Brain pericyte (primary cell): ENCODE data around the gene RHOBTB1.
"Not testable (repeated sequence)": the region's sequence is repeated elsewhere in the genome, so short reads cannot be mapped to it uniquely, and the experiment has no call there.

Source experiments
- DNase-seq: peaks from one replicate; pipeline ENCODE4 v3.0.0-alpha.2; 2012; ENCODE audit warnings: low read depth, low spot score

The RHOBTB1 gene

GRCh38 chr10:60868946-60869345 is 75.0 kb downstream of the RHOBTB1 start:
- no peak for DNase-seq

GRCh38 chr10:60865198-60865783 is 78.7 kb downstream of the RHOBTB1 start:
- DNase-seq: no peak

GRCh38 chr10:60863796-60864195 is 80.2 kb downstream of the RHOBTB1 start:
- no peak for DNase-seq

DNA sequence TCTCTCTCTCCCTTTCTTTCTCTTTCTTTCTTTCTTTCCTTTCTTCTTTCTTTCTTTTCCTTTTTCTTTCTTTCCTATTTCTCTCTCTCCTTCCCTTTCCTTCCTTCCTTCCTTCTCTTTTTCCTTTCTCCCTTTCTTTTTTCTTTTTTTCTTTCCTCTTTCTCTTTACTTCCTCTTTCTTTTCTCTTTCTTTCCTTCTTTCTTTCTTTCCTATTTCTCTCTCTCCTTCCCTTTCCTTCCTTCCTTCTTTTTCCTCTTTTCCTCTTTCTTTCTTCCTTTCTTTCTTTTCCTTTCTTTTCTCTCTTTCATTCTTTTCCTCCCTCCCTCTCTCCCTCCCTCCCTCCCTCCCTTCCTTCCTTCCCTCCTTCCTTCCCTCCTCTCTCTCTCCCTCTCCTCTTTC is 81.5 kb downstream of the RHOBTB1 start:
- no peak for DNase-seq

DNA sequence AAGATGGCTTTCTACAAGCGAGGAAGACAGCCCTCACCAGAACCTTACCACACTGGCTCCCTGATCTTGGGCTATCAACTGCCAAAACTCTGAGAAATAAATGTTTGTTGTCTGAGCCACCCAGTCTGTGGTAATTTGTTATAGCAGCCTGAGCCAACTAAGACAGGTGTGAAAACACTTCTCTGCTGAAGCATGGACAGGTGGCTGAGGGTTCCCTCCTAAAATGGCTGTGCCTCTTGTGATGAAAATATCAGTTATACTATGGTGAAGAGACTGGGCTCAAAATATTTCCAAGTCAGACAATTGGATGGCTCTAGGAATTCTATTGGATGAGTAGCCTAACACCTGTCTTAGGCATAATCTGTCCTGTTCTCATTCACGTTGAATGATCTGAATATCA is 87.6 kb downstream of the RHOBTB1 start:
- DNase-seq: no peak

DNA sequence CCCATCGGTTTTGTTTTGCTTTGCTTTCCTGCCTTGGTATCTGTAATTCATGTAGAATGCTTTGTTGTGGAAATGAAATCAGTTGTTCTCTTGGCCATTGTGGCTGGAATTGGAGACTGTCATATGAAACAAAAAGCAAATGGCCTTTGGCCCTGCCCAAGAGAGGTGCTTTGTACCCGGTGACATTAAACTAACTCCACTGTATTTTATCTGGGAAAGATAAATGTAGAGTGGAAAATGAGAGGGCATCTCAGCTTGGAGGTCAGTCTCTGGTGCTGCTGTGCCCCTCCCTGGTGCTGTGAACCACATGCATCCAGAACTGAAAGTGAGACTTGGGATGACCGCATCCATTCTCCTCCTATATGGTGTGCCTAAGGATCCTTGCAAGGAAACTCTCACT is 90.3 kb downstream of the RHOBTB1 start:
- DNase-seq: no peak

- no peak for DNase-seq
Observed at GRCh38 chr10:60853107-60853506, 90.9 kb downstream of the RHOBTB1 start.

DNA sequence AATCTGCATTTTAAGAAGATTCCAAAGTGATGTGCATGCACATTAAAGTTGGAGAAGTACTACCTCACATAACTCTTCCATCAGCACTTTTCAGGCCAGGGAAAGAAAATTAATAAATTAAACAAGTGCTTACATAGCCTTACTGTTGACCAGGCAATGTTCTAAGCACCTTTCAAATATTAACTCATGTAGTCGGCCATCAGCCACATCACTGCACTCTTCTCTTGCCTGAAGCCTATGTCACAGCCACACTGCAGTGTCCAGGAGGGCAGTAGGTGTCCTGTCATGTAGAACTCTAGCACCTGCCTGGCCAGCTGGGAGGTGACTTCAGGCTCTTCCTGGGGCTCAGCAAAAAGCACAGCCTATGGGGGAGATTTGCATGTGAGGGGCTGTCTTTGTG is 94.2 kb downstream of the RHOBTB1 start:
- no peak for DNase-seq

GRCh38 chr10:60849217-60849616 is 94.8 kb downstream of the RHOBTB1 start:
- no peak for DNase-seq

DNA sequence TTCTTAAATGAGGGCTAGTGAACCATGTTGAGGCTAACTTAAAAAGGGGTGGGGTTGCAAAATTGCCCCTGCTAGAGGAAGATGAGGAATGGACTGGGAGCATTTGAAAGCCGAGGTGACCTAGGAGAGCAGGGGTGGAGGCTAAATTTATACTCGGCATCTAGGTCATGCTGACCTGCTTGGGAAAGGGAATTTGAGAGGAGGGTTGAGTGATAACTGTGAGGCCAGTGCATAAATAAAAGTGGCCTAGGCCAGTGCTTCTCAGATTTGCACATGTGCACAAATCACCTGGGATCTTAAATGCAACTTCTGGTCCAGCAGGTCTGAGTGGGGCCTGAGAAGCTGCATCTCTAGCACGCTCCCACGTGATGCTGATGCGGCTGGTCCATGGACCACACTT is 95.3 kb downstream of the RHOBTB1 start:
- DNase-seq: no peak

DNA sequence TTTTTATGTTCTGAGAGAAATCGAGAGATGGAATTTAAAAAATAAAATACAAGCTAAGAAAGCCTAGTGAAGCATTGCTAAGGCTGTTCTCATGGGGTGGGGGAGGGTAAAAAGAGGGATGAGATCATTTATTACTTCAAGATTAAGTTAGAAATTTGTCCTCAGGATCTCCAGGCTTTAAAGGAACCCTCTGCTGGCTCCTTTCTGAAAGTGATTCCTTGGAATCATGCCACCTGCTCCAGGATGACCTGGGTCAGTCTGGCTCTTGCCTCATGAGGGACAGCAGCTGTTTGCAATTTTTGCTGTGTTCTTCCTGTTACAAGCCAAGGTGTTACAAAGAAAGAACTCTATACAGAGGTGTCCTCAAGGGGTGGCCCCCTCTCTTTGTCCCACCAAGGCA is 95.9 kb downstream of the RHOBTB1 start:
- DNase-seq: no peak

- DNase-seq: no peak
Observed at GRCh38 chr10:60846173-60846572, 97.8 kb downstream of the RHOBTB1 start.

DNA sequence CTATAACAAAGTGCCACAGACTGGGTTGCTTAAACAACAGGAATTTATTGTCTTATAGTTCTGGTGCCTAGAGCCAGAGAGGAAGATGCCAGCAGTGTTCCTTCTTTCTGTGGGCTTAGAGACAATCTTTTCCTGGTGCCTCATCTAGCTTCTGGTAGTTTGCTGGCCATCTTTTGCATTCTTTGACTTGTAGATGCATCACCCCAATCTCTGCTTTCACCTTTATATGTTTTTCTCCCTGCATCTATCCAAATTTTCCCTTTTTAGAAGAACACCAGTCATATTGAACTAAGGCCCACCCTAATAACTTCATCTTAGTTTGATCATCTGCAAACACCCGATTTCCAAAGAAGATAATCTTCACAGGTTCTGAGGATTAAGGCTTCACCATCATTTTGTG is 98.9 kb downstream of the RHOBTB1 start:
- no peak for DNase-seq

DNA sequence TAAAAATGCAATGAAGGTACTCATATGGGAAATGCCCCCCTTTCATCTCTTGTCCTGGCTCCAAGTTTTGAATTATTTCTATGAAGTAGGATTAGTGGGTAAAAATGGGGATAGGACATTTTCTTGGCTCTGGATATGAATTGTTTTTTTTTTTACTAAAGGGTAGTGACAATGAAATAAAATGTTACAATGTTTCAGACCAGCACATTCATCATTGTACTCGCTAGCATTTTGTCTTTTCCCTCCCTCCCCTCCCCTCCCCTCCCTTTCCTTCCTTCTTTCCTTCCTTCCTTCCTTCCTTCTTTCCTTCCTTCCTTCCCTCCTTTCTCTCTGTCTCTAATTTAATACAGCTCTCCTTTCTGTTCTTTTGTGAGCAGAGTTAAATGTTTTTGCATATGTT is 101.3 kb downstream of the RHOBTB1 start:
- DNase-seq: no peak

DNA sequence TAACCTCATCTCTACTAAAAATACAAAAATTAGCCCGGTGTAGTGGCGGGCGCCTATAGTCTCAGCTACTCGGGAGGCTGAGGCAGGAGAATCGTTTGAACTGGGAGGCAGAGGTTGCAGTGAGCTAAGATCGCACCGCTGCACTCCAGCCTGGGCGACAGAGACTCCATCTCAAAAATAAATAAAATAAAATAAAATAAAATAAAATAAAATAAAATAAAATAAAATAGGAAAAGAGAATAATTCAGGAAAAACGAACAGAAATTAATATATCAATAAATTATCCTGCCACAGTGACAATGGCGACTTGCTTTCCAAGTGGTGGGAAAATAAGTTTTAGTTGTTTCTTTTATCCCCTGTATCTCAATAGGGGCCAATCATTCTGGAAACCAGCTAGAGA is 102.8 kb downstream of the RHOBTB1 start:
- DNase-seq: not testable (repeated sequence)

DNA sequence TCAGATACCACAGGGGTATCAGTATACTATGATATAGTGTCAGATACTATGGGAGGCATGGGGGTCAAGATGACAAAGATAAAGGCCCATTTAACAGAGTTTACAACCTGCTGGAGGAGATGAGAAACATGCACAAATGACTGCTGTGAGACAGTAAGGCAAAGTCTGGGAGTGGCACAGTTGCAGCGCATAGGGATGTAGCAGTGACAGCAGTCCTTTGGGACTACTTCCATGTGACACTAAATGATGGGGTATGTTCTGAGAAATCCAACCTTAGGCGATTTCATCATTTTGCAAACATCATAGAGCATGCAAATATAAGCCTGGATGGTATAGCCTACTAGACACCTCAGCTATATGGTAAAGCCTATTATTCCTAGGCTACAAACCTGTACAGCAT is 108.9 kb downstream of the RHOBTB1 start:
- no peak for DNase-seq

GRCh38 chr10:60834401-60834800 is 109.6 kb downstream of the RHOBTB1 start:
- no peak for DNase-seq

DNA sequence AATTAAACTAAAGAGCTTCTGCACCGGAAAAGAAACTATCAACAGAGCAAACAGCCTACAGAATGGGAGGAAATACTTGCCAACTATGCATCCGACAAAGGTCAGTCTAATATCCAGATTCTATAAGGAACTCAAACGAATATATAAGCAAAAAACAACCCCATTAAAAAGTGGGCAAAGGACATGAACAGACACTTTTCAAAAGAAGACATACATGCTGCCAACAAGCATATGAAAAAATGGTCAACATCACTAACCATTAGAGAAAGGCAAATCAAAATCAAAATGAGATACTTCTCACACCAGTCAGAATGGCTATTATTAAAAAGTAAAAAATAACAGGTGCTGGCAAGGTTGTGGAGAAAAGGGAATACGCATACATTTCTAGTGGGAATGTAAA is 111.8 kb downstream of the RHOBTB1 start:
- DNase-seq: not testable (repeated sequence)

DNA sequence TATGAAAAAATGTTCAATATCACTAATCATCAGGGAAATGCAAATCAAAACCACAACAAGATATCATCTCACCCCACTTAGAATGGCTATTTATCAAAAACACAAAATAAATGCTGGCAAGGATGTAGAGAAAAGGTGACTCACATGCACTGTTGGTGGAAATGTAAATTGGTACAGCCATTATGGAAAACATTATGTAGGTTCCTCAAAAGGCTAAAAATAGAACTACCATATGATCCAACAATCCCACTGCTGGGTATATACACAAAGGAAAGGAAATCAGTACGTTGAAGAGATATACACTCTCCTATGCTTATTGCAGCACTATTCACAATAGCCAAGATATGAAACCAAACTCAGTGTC is 115.5 kb downstream of the RHOBTB1 start:
- DNase-seq: no peak

GRCh38 chr10:60827791-60828488 is 116.0 kb downstream of the RHOBTB1 start:
- DNase-seq: no peak

GRCh38 chr10:60825520-60825919 is 118.5 kb downstream of the RHOBTB1 start:
- no peak for DNase-seq

DNA sequence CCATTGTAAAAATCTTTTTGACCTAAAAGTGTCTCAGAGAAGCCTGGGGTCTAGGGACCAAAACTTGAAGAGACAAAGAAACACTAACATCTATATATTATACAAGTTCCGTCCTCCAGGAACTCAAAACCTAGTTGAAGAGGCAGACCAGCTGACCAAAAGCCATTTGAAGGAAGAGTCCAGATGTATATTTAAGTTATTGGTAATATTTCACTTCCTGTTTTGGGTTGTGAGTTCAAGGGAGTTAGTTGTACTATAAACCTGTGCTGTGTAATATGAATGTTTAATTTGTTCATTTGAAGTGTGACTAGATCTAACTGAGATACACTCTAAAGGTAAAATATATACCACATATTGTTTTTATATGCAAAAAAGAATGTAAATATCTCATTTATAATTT is 120.7 kb downstream of the RHOBTB1 start:
- DNase-seq: no peak

- DNase-seq: no peak
Observed at GRCh38 chr10:60822809-60823208, 121.2 kb downstream of the RHOBTB1 start.

DNA sequence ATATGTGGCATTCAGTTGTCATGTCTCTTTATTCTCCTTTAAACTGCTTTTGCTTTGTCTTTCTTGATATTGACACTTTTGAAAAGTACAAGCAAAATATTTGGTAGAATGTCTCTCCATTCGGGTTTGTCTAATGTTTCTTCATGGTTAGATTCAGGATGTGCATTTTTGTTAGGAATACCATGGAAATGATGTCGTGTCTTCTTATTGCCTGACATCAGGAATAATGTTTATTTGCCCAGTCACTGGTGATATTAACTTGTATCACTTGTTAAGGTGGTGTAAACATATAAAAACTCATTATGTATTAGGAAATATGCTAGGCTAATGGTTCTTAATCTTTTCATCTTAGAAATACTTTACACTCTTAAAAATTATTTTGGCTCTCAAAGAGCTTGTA is 122.3 kb downstream of the RHOBTB1 start:
- DNase-seq: no peak
